Neutrophil (primary cell): Measurements from ENCODE around the gene TLE2.

Experiments used
- H3K27ac ChIP-seq: fragments of 200-600 bp; sonication (generic); 2 replicates; pipeline ENCODE4 v1.5.1; 2016; ENCODE audit warnings: mild to moderate bottlenecking, moderate library complexity
- H3K27me3 ChIP-seq: fragments of 200-600 bp; sonication (generic); 2 replicates; pipeline ENCODE4 v1.6.0; 2016; ENCODE audit warnings: mild to moderate bottlenecking
- H3K36me3 ChIP-seq: fragments of 200-600 bp; sonication (generic); 2 replicates; pipeline ENCODE4 v1.5.1; 2017
- H3K4me1 ChIP-seq, 2 experiments: fragments of 200-600 bp in 1 of 2; sonication (generic) in 1 of 2; 1 replicate in 1 of 2; 2 replicates in 1 of 2; pipeline versions ENCODE4 v1.5.1 to v1.6.1; 2013 to 2016; ENCODE audit warnings: low read depth in 1 of 2, low read length in 1 of 2, mild to moderate bottlenecking in 1 of 2, moderate library complexity in 1 of 2; ENCODE audit not compliant: control insufficient read depth in 1 of 2, insufficient read depth in 1 of 2
- H3K4me3 ChIP-seq, 2 experiments: fragments of 200-600 bp in 1 of 2; sonication (generic) in 1 of 2; 1 replicate in 1 of 2; 2 replicates in 1 of 2; pipeline ENCODE4 v1.5.1; 2013 to 2016; ENCODE audit warnings: low read depth in 1 of 2, low read length in 1 of 2, mild to moderate bottlenecking in 1 of 2, moderate library complexity in 1 of 2
- H3K9me3 ChIP-seq: fragments of 200-600 bp; sonication (generic); 2 replicates; pipeline ENCODE4 v1.5.1; 2016
- TF ChIP-seq, protein P1 (sequence below): fragments of 200-600 bp; sonication (generic); IDR thresholded peaks from 2 replicates; pipeline ENCODE4 v1.5.1; 2016; ENCODE audit warnings: antibody characterized with exemption

Gene TLE2

DNA sequence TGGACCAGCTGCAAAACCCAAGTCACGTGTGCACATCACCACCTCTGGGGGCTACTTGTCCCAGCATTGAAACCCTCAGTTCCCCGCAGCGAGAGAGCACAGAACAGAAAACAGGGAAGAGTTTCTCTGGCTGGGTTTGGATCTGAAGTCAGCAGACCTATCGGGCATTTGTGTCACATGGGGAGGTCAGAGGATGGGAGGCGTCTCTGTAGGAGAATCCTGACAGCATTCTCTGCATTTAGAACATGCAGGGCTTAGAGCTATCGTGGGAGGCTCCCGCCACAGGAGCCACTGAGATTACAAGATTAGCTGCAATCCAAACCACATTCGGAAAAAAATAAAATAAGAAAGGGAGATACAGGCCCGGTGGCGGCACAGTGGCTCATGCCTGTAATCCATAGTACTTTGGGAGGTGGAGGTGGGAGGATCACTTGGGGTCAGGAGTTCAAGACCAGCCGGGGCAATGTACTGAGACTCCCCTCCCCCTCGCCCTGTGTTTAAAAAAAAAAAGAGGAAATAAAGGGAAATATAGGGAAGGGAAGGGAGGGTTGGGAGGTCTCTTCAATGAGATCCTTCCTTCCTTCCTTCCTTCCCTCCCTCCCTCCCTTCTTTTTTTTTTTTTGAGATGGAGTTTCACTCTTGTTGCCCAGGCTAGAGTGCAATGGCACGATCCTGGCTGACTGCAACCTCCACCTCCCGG, 54.6 kb downstream of the TLE2 start:
- Histone ChIP-seq H3K4me1 (peaks cover 18 to 20% of the 10 kb centered on the region in 2 experiments), H3K4me3 (no peak overlapping the region), H3K27ac (no peak overlapping the region), H3K36me3 (no peaks in the 10 kb centered on the region), H3K27me3 (peaks cover 62% of the 10 kb centered on the region), H3K9me3 (no peaks in the 10 kb centered on the region)
- TF ChIP-seq, protein P1, sequence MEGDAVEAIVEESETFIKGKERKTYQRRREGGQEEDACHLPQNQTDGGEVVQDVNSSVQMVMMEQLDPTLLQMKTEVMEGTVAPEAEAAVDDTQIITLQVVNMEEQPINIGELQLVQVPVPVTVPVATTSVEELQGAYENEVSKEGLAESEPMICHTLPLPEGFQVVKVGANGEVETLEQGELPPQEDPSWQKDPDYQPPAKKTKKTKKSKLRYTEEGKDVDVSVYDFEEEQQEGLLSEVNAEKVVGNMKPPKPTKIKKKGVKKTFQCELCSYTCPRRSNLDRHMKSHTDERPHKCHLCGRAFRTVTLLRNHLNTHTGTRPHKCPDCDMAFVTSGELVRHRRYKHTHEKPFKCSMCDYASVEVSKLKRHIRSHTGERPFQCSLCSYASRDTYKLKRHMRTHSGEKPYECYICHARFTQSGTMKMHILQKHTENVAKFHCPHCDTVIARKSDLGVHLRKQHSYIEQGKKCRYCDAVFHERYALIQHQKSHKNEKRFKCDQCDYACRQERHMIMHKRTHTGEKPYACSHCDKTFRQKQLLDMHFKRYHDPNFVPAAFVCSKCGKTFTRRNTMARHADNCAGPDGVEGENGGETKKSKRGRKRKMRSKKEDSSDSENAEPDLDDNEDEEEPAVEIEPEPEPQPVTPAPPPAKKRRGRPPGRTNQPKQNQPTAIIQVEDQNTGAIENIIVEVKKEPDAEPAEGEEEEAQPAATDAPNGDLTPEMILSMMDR: no peak

DNA sequence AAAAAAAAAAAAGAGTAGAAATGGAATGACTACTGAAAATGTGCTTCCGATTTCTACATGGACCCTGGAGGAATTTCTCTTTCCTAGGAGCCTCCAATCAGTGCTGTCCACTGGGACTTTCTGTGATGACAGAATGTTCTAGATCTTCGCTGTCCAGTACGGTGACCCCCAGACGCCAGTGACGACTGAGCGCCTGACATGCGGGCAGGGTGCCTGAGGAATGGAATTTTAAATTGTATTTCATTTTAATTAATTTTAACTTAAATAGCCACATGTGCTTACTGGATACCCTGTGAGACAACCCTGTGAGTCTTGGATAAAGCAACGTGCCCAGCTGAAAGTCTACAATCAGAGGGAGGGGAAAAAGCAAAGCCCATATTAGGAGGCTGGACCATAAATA, 55.9 kb downstream of the TLE2 start:
- Histone ChIP-seq H3K36me3 (no peaks in the 10 kb centered on the region), H3K27ac (no peak overlapping the region), H3K9me3 (no peaks in the 10 kb centered on the region), H3K27me3 (peaks cover 70% of the 10 kb centered on the region), H3K4me3 (no peak overlapping the region), H3K4me1 (peaks cover 18 to 20% of the 10 kb centered on the region in 2 experiments)
- TF ChIP-seq, protein P1: no peak

DNA sequence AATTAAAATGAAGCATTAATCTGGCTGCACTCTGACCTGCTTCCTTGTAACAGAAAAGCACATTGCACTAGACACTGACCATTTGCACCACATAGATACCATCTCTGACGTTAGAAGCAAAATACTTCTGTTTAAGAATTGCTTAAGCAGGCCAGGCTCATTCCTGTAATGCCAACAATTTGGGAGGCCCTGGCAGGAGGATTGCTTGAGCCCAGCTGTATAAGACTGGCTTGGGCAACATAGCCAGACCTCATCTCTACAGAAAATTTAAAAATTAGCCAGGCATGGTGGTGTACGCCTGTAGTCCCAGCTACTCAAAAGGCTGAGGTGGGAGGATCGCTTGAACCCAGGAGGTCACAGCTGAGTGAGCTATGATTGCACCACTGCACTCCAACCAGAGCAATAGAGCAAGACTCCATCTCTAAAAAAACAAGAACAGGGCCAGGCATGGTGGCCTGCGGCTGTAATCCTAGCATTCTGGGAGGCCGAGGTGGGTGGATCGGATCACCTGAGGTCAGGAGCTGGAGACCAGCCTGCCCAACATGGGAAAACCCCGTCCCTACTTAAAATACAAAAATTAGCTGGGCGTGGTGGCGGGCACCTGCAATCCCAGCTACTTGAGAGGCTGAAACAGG, 58.8 kb downstream of the TLE2 start:
- Histone ChIP-seq H3K27me3 (peaks cover 44% of the 10 kb centered on the region), H3K36me3 (no peaks in the 10 kb centered on the region), H3K9me3 (no peaks in the 10 kb centered on the region), H3K27ac (no peak overlapping the region), H3K4me3 (no peak overlapping the region), H3K4me1 (peaks cover 6 to 12% of the 10 kb centered on the region in 2 experiments)
- TF ChIP-seq, protein P1: no peak

DNA sequence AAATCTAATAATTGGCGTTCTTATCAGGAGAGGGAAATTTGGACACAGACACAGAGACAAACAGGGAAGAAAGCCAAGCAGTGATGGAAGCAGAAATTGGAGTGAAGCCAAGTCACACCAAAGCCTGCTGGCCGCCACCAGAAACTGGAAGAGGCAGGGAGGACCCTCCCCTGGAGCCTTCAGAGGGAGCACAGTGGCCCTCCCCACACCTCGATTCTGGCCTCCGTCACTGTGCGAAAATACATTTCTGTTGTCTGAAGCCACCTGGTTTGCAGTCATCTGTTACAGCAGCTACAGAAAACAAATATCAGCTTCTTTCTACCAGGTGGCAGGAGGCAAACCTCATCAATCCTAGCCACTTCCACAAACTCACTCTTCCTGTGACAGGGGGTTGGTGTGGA, 60.0 kb downstream of the TLE2 start:
- TF ChIP-seq, protein P1: no peak
- no peaks in the 10 kb centered on the region for H3K36me3 ChIP-seq
- H3K4me3 ChIP-seq: no peak overlapping the region
- no peak overlapping the region for H3K27ac ChIP-seq
- peaks cover 32% of the 10 kb centered on the region for H3K27me3 ChIP-seq
- H3K9me3 ChIP-seq: no peaks in the 10 kb centered on the region
- peaks cover 0 to 3% of the 10 kb centered on the region in 2 experiments for H3K4me1 ChIP-seq

DNA sequence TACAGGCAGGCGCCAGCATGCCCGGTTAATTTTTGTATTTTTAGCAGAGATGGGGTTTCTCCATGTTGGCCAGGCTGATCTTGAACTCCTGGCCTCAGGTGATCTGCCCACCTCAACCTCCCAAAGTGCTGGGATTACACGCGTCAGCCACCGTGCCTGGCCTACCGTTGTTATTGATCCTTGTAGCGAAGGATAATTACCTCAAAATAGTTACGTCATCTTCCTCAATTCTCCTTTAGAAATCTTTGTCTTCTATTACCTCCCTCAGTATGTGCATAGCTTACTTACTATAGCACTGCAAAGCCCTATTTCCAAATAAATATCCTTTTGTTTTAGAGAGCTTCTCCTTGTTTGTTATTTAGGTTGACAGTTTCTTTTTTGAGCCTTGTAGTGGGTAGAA, 61.1 kb downstream of the TLE2 start:
- peaks cover 0 to 3% of the 10 kb centered on the region in 2 experiments for H3K4me1 ChIP-seq
- TF ChIP-seq, protein P1: no peak
- peaks cover 21% of the 10 kb centered on the region for H3K27me3 ChIP-seq
- H3K36me3 ChIP-seq: no peaks in the 10 kb centered on the region
- no peak overlapping the region for H3K27ac ChIP-seq
- H3K9me3 ChIP-seq: no peaks in the 10 kb centered on the region
- H3K4me3 ChIP-seq: no peak overlapping the region
